ENCODE data around the gene SSNA1.

SSNA1 gene

GRCh38 chr9:137146527-137146918 lies 42.0 kb upstream of the SSNA1 start:
- Histone ChIP-seq H3K36me3 (ENCODE audit: control insufficient read depth, insufficient read depth, low read length) (no peaks in the 10 kb centered on the region), H3K27me3 (ENCODE audit: control insufficient read depth, insufficient read depth, low read length) (no peaks in the 10 kb centered on the region), H3K9me3 (ENCODE audit: control insufficient read depth, insufficient read depth, low read length) (no peaks in the 10 kb centered on the region), H3K27ac (ENCODE audit: low read length) (no peak overlapping the region), H3K4me3 (ENCODE audit: low read length) (no peak overlapping the region), H3K4me1 (ENCODE audit: control insufficient read depth, insufficient read depth, low read length) (peaks cover 3% of the 10 kb centered on the region; the same call in 1 of the 2 replicates)
- WGBS (ENCODE audit: insufficient coverage, insufficient read length) = no CpG with 5 or more reads among the region's 9 CpGs
- DNase-seq (ENCODE audit: low read depth, low spot score) = no peak

- H3K27me3 ChIP-seq (ENCODE audit: control insufficient read depth, insufficient read depth, low read length) = no peaks in the 10 kb centered on the region
- no peak for DNase-seq (ENCODE audit: low read depth, low spot score)
- no peaks in the 10 kb centered on the region for H3K9me3 ChIP-seq (ENCODE audit: control insufficient read depth, insufficient read depth, low read length)
- H3K4me3 ChIP-seq (ENCODE audit: low read length) = no peak overlapping the region
- no CpG with 5 or more reads among the region's 26 CpGs for WGBS (ENCODE audit: insufficient coverage, insufficient read length)
- H3K4me1 ChIP-seq (ENCODE audit: control insufficient read depth, insufficient read depth, low read length) = peaks cover 3% of the 10 kb centered on the region; the same call in 1 of the 2 replicates
- no peaks in the 10 kb centered on the region for H3K36me3 ChIP-seq (ENCODE audit: control insufficient read depth, insufficient read depth, low read length)
- H3K27ac ChIP-seq (ENCODE audit: low read length) = no peak overlapping the region
Measured at GRCh38 chr9:137147091-137147792, 41.2 kb upstream of the SSNA1 start.

- no peaks in the 10 kb centered on the region for H3K36me3 ChIP-seq (ENCODE audit: control insufficient read depth, insufficient read depth, low read length)
- no peak overlapping the region for H3K4me3 ChIP-seq (ENCODE audit: low read length)
- DNase-seq (ENCODE audit: low read depth, low spot score) = no peak
- H3K27me3 ChIP-seq (ENCODE audit: control insufficient read depth, insufficient read depth, low read length) = no peaks in the 10 kb centered on the region
- H3K9me3 ChIP-seq (ENCODE audit: control insufficient read depth, insufficient read depth, low read length) = no peaks in the 10 kb centered on the region
- H3K4me1 ChIP-seq (ENCODE audit: control insufficient read depth, insufficient read depth, low read length) = peaks cover 3% of the 10 kb centered on the region; the same call in 1 of the 2 replicates
- WGBS (ENCODE audit: insufficient coverage, insufficient read length) = no CpG with 5 or more reads among the region's 24 CpGs
- no peak overlapping the region for H3K27ac ChIP-seq (ENCODE audit: low read length)
Measured at GRCh38 chr9:137147793-137148160, 40.7 kb upstream of the SSNA1 start.

- no CpG with 5 or more reads among the region's 27 CpGs for WGBS (ENCODE audit: insufficient coverage, insufficient read length)
- Histone ChIP-seq H3K27ac (ENCODE audit: low read length) (no peak overlapping the region), H3K4me3 (ENCODE audit: low read length) (no peak overlapping the region), H3K36me3 (ENCODE audit: control insufficient read depth, insufficient read depth, low read length) (no peaks in the 10 kb centered on the region), H3K9me3 (ENCODE audit: control insufficient read depth, insufficient read depth, low read length) (no peaks in the 10 kb centered on the region), H3K27me3 (ENCODE audit: control insufficient read depth, insufficient read depth, low read length) (no peaks in the 10 kb centered on the region), H3K4me1 (ENCODE audit: control insufficient read depth, insufficient read depth, low read length) (peaks cover 3% of the 10 kb centered on the region; the same call in 1 of the 2 replicates)
- DNase-seq (ENCODE audit: low read depth, low spot score) = no peak
Measured at GRCh38 chr9:137148242-137148641, 40.2 kb upstream of the SSNA1 start.

- H3K4me3 ChIP-seq (ENCODE audit: low read length) = no peak overlapping the region
- no peaks in the 10 kb centered on the region for H3K9me3 ChIP-seq (ENCODE audit: control insufficient read depth, insufficient read depth, low read length)
- peaks cover 3% of the 10 kb centered on the region; the same call in 1 of the 2 replicates for H3K4me1 ChIP-seq (ENCODE audit: control insufficient read depth, insufficient read depth, low read length)
- no peak overlapping the region for H3K27ac ChIP-seq (ENCODE audit: low read length)
- WGBS (ENCODE audit: insufficient coverage, insufficient read length) = no CpG with 5 or more reads among the region's 19 CpGs
- no peaks in the 10 kb centered on the region for H3K27me3 ChIP-seq (ENCODE audit: control insufficient read depth, insufficient read depth, low read length)
- no peak for DNase-seq (ENCODE audit: low read depth, low spot score)
- no peaks in the 10 kb centered on the region for H3K36me3 ChIP-seq (ENCODE audit: control insufficient read depth, insufficient read depth, low read length)
Measured at GRCh38 chr9:137148661-137149060, 39.8 kb upstream of the SSNA1 start.

- Histone ChIP-seq H3K4me1 (ENCODE audit: control insufficient read depth, insufficient read depth, low read length) (peaks cover 3% of the 10 kb centered on the region; the same call in 1 of the 2 replicates), H3K27ac (ENCODE audit: low read length) (no peak overlapping the region), H3K9me3 (ENCODE audit: control insufficient read depth, insufficient read depth, low read length) (no peaks in the 10 kb centered on the region), H3K36me3 (ENCODE audit: control insufficient read depth, insufficient read depth, low read length) (no peaks in the 10 kb centered on the region), H3K27me3 (ENCODE audit: control insufficient read depth, insufficient read depth, low read length) (no peaks in the 10 kb centered on the region), H3K4me3 (ENCODE audit: low read length) (no peak overlapping the region)
- no CpG with 5 or more reads among the region's 5 CpGs for WGBS (ENCODE audit: insufficient coverage, insufficient read length)
- no peak for DNase-seq (ENCODE audit: low read depth, low spot score)
Measured at GRCh38 chr9:137149363-137149762, 39.1 kb upstream of the SSNA1 start.

GRCh38 chr9:137149942-137150616 lies 38.4 kb upstream of the SSNA1 start:
- Histone ChIP-seq H3K9me3 (ENCODE audit: control insufficient read depth, insufficient read depth, low read length) (no peaks in the 10 kb centered on the region), H3K27me3 (ENCODE audit: control insufficient read depth, insufficient read depth, low read length) (no peaks in the 10 kb centered on the region; the same call in 1 of the 2 replicates), H3K27ac (ENCODE audit: low read length) (no peak overlapping the region), H3K4me1 (ENCODE audit: control insufficient read depth, insufficient read depth, low read length) (peaks cover 3% of the 10 kb centered on the region; the same call in 1 of the 2 replicates), H3K36me3 (ENCODE audit: control insufficient read depth, insufficient read depth, low read length) (no peaks in the 10 kb centered on the region), H3K4me3 (ENCODE audit: low read length) (no peak overlapping the region)
- no peak for DNase-seq (ENCODE audit: low read depth, low spot score)
- no CpG with 5 or more reads among the region's 20 CpGs for WGBS (ENCODE audit: insufficient coverage, insufficient read length)

- no CpG with 5 or more reads among the region's 34 CpGs for WGBS (ENCODE audit: insufficient coverage, insufficient read length)
- Histone ChIP-seq H3K4me1 (ENCODE audit: control insufficient read depth, insufficient read depth, low read length) (peaks cover 3% of the 10 kb centered on the region; the same call in 1 of the 2 replicates), H3K9me3 (ENCODE audit: control insufficient read depth, insufficient read depth, low read length) (no peaks in the 10 kb centered on the region), H3K36me3 (ENCODE audit: control insufficient read depth, insufficient read depth, low read length) (no peaks in the 10 kb centered on the region), H3K27ac (ENCODE audit: low read length) (no peak overlapping the region), H3K4me3 (ENCODE audit: low read length) (no peak overlapping the region), H3K27me3 (ENCODE audit: control insufficient read depth, insufficient read depth, low read length) (peaks cover 3% of the 10 kb centered on the region; the same call in 1 of the 2 replicates)
- no peak for DNase-seq (ENCODE audit: low read depth, low spot score)
Measured at GRCh38 chr9:137150617-137151457, 37.6 kb upstream of the SSNA1 start.

- peaks cover 4% of the 10 kb centered on the region; the same call in 1 of the 2 replicates for H3K4me1 ChIP-seq (ENCODE audit: control insufficient read depth, insufficient read depth, low read length)
- no CpG with 5 or more reads among the region's 7 CpGs for WGBS (ENCODE audit: insufficient coverage, insufficient read length)
- H3K4me3 ChIP-seq (ENCODE audit: low read length) = no peak overlapping the region
- no peak overlapping the region for H3K27ac ChIP-seq (ENCODE audit: low read length)
- H3K9me3 ChIP-seq (ENCODE audit: control insufficient read depth, insufficient read depth, low read length) = no peaks in the 10 kb centered on the region
- no peaks in the 10 kb centered on the region for H3K36me3 ChIP-seq (ENCODE audit: control insufficient read depth, insufficient read depth, low read length)
- no peak for DNase-seq (ENCODE audit: low read depth, low spot score)
- peaks cover 8% of the 10 kb centered on the region; the same call in 1 of the 2 replicates for H3K27me3 ChIP-seq (ENCODE audit: control insufficient read depth, insufficient read depth, low read length)
Measured at GRCh38 chr9:137152844-137153405, 35.6 kb upstream of the SSNA1 start.

All from iPS DF 6.9 (cell line).